ENCODE data around the gene TWIST1.

DNA sequence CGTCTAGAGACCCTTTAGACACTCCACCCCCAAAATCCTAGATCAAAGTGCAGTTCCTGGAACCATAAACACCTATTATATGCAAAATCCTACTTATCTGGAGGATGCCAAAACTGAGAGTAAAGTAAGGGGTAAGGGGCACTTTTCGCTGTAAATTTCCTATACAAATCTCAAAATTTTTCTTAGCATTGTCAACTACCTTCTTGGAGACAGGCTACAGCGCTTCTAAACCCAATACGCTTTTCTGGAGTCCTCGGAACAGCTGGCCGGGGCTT, 10.4 kb downstream of the TWIST1 start:
- TF ChIP-seq CTCF (IDR thresholded peaks at IDR 0.05 in 4 of 5, conservative IDR thresholded peaks at IDR 0.05 in 1 of 5): no peak
- no peak for TF ChIP-seq POLR2A (IDR thresholded peaks at IDR 0.05)
